CD4-positive, alpha-beta T cell treated with Interleukin-21 for 1 hour (primary cell): ENCODE data around the gene NCAPG2.
A peak's percentile ranks its signal among the peaks of the same experiment; 100 is the strongest.

Source experiments
- DNase-seq: peaks from one replicate; pipeline ENCODE4 v3.0.0-alpha.2; 2020

Gene NCAPG2, protein sequence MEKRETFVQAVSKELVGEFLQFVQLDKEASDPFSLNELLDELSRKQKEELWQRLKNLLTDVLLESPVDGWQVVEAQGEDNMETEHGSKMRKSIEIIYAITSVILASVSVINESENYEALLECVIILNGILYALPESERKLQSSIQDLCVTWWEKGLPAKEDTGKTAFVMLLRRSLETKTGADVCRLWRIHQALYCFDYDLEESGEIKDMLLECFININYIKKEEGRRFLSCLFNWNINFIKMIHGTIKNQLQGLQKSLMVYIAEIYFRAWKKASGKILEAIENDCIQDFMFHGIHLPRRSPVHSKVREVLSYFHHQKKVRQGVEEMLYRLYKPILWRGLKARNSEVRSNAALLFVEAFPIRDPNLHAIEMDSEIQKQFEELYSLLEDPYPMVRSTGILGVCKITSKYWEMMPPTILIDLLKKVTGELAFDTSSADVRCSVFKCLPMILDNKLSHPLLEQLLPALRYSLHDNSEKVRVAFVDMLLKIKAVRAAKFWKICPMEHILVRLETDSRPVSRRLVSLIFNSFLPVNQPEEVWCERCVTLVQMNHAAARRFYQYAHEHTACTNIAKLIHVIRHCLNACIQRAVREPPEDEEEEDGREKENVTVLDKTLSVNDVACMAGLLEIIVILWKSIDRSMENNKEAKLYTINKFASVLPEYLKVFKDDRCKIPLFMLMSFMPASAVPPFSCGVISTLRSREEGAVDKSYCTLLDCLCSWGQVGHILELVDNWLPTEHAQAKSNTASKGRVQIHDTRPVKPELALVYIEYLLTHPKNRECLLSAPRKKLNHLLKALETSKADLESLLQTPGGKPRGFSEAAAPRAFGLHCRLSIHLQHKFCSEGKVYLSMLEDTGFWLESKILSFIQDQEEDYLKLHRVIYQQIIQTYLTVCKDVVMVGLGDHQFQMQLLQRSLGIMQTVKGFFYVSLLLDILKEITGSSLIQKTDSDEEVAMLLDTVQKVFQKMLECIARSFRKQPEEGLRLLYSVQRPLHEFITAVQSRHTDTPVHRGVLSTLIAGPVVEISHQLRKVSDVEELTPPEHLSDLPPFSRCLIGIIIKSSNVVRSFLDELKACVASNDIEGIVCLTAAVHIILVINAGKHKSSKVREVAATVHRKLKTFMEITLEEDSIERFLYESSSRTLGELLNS

DNA sequence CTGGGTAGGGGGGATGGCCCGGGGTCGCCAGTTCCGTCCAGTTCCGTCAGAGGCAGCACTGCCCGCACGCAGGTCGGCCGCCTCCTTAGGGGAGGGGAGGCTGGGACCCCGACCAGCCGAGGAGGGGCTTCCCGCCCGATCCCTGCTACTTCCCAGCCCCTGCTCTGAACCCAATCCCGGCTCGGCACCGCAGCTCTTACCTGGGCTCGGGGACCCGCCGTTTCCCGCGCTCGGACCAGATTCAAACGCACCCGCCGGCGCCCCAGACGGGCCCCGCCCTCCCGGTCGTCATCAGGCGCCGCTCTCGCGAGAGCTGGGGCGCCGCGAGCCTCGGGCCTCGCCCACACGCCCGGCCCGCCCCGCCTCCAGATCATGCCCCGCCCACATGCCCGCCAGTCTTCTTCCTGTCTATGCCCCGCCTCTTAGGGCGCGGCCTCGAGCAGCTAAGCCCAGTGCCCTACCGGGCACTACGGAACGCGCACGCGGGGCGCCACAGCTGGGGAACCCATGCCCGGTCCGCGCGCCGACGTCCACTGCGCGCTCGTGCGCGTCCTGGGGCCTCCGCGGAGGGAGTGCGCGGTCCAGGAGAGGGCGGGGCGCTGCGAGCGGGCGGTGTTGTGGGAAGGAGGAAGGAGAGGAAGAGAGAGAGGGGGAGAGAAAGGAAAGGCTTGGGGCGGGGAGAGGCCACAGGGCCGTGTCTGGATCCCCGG lies at the start of gene NCAPG2:
Gene NCAPG2 (minus strand): TSS at position 281 of the 710 bp plus-strand sequence. CDS start 2,905 bp downstream, outside the sequence.
- DNase-seq, result peak; percentile 97

DNA sequence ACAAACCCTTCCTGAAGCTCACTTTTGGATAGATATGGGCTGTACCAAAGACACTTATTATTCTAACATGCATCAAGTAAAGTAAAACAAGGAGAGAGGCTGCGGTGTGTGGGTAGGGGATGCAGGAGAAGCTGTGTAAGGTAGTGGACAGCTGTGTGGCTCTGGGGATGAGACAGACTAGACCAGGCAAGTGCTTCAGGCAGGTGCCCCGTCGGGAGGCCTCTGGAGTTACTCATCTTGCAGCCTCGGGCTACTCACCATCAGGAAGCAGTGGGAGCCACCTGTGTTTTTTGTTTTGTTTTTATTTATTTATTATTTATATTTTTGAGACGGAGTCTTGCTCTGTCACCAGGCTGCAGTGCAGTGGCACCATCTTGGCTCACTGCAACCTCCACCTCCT lies 49.3 kb upstream of the NCAPG2 start:
- no peak for DNase-seq

DNA sequence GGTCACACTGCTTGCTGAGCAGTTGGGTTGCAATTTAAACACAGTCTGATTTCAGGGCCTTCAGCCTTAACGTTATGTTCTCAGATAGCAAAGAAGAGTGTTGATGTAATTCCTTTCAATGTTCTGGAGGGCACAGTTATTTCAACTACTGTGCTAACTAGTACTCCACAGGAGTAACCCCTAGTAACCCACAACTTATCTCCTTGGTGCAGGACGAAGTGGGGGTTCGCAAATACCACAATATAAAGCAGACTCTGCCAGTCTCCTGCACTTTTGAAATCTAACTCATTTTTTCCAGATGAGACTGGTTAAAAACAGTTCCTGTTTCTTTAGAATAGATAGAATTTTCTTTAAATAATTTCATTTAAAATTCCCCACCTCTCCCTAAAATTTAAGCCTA lies 47.1 kb upstream of the NCAPG2 start:
- DNase-seq, result no peak

DNA sequence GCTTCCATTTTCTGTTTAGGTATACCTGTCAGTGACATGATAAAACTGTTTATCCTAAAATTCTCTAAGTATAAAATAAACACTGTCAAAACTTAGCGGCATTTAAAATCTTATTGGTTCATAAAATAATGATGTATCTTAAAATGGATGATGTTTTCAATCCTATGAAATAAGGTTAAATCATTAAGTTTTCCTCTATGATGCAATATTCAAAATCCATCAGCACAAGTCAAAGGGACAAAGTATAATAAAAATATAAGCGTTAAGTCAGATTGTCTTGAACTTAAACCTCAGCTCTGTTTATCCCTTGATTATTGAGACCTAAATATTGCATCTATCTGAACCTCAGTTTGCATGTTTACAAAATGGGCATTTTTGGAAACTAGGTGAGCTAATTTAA lies 46.6 kb upstream of the NCAPG2 start:
- no peak for DNase-seq

DNA sequence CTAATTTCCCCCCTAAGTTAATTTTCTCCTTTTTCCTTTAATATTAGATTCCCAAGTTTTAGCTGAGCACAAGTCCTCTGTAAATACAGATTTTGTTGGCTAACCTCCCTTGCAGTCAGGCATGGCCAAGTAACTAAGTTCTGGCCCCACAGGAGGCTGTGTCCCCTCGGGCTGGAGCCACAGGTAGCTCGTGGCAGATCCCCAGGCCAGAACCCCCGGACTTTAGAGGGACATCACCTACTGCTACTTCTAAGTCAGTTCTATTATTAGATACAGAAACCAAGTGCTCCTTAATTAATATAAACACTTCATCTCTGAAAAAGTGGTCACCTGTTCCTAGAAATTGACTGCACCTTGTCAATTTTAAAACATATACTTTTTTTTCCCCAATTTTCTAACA lies 46.1 kb upstream of the NCAPG2 start:
- DNase-seq, result no peak

DNA sequence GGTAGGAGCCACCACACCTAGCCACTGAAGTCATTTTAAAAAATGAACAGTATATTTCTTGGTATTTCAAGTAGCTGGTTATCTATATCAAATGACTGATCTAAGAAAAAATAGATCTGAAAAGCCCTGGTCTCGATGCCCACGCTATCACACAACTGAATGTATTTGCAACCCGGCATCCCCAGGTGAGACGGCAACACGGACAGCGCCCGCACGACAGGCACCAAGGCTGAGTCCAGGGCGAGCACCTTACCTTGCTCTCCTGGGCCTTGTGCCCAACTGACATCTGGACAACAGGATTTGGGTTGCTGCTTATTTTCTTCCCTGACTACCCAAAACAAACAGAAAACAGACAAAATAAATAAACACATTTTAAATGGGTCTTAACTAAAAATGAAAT lies 44.8 kb upstream of the NCAPG2 start:
- DNase-seq, result no peak

DNA sequence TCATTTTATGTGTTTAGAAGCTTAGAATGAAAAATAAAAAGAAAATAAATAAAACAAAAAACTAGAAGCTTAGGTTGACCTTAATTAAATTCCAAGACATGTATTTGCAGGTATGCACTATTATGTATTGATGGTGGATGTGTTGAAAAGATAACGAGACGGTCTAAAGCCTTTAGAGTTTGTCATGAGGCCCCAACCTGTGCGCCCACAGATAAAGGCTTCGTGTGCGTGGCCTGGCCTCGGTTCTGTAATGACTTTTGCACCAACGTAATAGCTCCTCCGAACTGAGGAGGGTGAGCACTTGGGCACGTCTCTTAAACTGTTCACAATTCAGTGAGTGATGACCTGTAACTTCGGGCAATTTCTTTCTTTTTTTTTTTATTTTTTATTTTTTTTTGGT lies 43.7 kb upstream of the NCAPG2 start:
- DNase-seq, result no peak

DNA sequence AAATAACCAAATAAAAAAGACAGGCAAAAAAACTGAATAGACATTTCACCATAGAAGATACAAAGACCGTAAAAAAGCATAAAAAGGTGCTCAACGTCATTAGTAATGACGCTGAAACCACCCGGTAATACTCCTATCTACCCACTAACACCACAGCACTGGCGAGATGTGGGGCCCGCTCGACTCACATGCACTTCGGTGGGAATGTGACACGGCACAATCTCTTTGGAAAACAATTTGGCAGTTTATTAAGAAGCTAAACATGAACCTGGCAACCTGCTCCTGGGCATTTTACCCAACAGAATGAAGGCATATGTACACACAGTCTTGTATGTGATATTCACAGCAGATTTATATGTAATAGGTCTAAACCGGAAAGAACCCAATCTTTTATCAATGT lies 42.8 kb upstream of the NCAPG2 start:
- no peak for DNase-seq

DNA sequence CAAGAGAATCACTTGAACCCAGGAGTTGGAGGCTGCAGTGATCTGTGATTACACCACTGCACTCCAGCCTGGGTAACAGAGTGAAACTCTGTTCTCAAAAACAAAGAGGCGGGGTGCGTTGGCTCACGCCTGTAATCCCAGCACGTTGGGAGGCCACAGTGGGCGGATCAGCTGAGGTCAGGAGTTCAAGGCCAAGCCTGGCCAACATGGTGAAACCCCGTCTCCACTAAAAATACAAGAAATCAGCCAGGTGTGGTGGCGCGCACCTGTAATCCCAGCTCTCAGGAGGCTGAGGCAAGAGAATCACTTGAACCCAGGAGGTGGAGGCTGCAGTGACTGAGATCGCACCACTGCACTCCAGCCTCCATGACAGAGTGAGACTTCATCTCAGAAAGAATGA lies 42.4 kb upstream of the NCAPG2 start:
- no peak for DNase-seq

DNA sequence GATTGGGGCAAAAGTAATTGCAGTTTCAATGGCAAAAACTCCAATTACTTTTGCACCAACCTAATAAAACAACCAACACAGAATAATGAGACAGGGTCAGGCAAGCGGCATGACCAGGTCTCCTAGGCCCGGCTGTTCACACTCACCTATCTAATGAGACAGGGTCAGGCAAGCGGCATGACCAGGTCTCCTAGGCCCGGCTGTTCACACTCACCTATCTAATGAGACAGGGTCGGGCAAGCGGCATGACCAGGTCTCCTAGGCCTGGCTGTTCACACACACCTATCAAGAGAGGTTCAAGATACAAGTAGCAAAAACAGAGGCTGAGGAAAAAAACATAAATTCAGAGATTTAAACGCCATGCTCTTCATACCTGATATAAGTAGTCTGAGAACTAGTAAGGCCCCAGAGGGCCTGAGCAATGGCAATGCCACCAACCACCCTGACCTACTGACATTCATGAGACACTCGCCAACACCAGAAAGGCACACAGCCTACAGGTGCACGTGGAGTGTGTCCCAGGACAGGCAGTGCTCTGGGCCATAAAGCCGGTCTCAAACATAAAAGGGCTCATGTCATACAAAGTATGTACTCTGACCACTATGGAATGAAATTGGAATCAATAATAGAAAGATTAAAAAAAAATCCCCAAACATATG lies 40.6 kb upstream of the NCAPG2 start:
- DNase-seq, result no peak

DNA sequence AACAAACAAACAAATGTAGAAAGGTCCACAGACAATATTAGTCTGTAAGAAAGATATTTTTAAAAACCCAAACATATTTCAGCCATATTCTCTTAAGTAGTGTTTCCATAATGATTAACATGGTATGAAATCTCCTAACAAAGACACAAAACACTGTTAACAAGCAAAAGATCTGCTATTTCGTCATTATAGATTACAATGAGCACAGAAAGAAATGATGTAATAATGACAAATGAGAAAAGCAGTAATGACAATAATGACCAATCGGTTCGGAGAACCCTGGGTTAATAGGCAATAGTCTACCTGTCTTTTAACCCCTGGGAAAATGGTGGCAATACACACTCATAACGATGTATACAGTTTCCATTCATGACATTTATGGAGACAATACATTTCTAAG lies 39.5 kb upstream of the NCAPG2 start:
- DNase-seq, result no peak

DNA sequence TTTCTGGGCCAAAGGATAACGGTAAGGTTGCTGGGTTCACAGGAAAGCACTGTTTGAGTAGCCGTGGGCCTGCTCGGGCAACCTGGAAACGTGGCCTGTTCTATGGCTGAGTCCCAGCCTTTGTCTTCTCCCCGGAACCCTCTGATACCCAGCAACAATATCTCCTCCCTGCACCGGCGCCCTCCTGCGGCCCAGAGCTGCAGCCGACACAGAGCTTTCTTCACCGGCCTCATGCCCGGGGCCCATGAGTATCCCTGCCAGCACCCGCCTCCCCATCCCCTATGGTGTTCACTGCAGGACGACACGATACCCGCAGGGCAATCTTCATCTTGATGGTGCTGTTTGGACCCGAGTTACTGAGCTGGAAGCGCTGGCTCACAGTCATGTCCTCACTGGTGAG lies 38.6 kb upstream of the NCAPG2 start:
- DNase-seq, result no peak

DNA sequence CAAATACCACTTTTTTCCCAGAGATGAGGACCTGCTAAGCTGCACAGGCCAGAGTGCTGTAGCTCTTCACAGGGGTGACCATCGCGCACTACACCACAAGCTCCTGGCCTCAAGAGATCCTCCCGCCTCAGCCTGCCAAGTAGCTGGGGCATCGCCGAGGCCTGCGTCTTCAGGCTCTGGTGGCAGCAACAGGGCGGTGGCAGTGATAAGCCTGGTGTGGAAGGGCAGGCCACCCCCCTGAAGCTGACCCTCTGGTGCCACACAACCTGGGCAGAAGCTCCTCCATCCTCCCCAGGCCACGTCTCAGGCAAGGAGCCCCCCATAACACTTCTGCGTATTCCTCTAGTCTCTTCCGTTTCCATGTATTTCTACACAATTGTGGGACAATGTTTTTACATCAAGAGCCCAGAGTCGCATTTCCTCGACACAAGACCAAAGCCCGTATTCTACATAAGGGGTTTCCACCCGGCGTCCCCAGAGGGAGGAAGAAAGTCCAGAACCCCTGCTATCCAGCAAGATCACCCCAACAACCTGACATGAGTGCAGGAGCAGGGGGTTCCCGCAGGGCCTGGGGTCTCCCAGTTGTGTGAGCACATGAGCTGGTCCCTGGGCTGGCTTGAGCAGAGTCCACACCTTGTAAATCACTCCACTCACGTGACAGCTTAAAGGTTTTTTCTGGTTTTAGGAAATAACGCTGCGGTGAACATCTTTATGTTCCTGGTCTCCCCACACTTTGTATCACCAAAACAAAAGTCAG lies 37.6 kb upstream of the NCAPG2 start:
- no peak for DNase-seq

DNA sequence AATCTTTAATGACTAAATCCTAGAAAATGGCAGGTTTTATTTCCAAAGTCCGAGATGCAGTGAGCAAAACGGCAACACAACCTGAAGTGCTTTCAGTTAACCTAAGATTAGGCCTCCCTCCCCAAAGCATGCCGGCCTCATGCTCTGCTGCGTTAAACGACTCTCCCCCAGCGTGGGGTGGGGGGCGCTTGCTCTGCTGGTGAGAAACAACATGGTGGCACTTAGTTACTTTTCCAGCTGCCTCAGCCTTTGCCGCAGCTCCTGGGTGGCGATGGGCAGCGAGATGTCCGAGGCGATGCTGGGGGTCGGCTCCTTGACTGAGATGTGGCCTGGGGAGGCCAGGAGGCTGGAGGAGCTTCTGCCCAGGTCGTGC lies 36.7 kb upstream of the NCAPG2 start:
- DNase-seq, result no peak

DNA sequence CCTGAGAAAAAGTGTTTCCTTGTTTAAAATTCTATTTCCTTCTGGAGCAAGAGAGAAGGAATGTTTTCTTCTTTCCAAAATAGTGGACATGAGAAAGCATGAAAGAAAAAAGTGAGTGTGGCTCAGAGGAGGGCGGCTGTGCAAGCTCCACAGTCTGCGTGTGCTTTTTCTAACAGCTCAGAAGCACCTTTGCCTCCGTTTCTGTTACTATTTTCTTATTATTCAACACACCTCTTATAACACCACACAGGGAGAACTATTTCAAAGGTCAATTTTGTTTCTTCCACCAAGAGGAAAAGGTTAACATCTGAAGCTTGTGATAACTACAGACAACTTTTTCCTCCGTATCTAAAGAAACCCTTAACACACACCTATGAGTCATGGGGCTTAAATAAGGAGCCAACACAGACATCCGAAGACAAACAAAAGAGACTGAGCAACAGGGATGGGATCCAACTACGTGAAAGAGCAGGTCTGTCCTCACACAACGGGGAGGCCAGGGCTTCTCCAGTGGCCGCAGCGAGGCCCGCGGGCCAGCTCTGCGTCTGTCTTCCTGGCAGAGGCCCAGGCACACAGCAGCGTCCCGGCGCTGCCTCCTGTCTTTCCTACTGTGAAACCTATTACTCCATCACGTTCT lies 36.2 kb upstream of the NCAPG2 start:
- DNase-seq, result no peak

DNA sequence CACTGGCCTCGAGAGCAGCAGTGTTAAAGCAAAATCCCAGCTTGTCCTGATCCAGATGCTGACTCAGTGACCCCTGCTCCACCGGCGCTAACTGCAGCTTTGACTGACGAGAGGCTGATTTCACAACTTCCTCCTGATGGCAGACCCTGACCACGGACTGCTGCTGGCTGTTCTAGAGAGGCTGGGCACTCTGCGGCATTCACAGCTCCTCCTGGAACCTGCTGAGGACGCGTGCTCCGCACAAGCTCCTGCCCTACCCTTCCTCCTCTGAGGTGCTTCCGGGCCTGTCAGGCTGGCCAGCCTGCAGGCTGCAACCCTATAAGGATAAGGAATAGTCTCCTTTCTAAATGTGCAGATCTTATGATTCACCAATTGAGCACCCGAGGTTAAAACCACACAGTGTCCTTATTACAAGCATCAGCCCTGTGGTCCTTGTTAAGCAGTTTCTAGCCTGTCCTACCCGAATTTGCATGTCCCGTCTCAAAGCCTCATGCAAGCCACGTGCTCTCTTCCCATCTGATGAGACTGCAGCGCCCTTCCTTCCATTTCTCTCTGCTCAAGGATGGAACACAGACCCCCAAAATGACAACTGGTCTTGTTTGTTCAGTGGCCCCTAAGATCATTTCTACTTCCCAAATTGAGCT lies 35.5 kb upstream of the NCAPG2 start:
- no peak for DNase-seq

DNA sequence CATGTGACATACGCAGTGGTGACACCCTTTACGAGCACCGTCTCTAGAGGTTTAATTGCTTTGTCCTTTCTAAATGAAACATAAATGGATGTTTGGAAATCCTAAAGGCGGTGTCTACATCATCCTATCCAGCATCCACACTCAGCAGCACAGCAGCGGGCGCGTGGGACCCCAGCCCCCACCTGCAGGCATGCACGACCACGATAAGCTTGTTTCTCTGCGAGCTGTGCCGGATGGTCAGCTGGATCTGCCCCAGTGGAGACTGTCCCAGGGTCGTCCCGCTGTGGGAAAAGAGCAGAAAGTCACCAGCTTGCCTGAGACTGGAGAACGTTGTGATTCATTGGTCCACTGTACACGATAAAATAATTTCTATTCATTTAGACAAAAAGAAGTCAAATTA lies 34.2 kb upstream of the NCAPG2 start:
- DNase-seq, result no peak

DNA sequence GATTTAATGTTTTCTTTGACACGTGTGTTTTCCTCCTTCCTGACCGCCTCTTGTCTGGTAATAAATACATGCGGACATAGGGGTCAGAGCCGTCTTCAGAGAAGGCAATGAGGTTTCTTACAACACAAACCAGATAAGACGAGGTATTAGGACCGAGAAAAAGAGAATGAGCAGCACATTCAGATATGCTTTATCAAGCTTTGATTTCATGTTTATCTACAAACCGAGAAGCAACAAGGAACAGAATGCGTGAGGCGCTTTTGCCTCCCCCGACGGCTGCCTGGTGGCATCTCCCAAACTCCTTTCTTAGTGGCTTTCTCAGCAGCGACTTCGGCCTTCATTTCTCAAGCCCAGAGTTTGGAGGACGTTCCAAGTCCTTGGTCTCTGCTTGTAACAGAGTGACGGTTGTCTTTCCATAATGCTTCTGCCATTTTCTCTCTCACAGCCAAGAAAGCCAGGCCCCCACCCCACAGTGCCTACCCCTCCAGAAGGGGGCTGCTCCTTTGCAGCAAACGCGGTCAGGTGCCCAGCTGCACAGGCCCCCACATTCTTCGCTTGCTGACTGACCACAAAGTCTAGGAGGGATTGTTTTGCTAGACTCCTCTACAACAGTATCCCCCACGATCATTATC lies 32.6 kb upstream of the NCAPG2 start:
- no peak for DNase-seq

DNA sequence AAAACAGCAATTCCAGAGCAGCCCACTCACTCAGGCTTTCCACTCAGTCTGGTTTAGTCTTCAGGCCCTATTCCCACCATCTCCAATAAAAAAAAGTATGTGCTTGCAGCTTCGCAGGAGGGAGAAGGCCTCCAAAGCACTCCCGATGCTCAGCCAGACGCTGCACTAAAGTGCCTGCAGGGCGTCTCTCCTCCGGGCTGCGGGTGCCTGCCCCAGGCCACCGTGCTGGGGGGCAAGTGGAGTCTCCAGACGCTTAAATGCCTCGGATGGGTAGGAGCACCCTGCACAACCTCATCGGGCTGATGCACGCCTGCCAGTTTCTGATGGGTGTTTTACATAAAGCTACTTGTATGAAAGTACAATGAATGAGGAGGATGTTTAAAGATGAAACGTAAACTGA lies 31.3 kb upstream of the NCAPG2 start:
- DNase-seq, result no peak

DNA sequence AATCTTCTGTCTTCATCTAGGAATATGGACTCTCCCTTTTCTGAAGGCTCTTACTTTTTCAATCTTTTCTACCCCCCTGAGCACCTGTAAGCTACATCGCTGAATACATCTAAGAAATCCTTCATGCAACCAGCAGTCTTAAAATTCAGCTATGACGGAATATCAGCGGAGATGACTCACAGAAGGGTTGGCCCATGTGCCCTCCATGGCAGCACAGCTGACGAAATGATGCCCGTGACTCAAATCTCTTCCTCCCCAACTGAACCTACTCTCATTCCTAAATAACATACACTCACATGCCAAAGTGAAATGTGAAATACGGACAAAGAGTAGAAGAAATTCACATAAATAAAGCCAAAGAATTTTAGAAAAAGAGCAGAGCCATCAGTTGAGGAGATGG lies 30.3 kb upstream of the NCAPG2 start:
- DNase-seq, result no peak
